Cardiac fibroblast (primary cell): Measurements from ENCODE around the gene CD80.

Experiments used
- DNase-seq, 2 donors: peaks; one replicate each; pipeline versions ENCODE4 v3.0.0 to v3.0.0-alpha.2; 2010; ENCODE audit warnings: low read depth in 2 of 2
- H3K4me3 ChIP-seq, 2 donors: replicated peaks in 1 of 2; 1 replicate in 1 of 2; 2 replicates in 1 of 2; pipeline ENCODE4 v1.5.1; 2011; ENCODE audit warnings: low read depth in 2 of 2, low read length in 2 of 2, mild to moderate bottlenecking in 2 of 2, moderate library complexity in 1 of 2
- CTCF ChIP-seq: IDR thresholded peaks from one replicate; pipeline ENCODE4 v1.5.1; 2011; ENCODE audit warnings: low read depth, mild to moderate bottlenecking, low read length, inconsistent platforms

CD80 gene

GRCh38 chr3:119550192-119550910 is 9.1 kb downstream of the CD80 start:
- no peak for DNase-seq
- H3K4me3 ChIP-seq: no peak overlapping the region
- no peak for TF ChIP-seq CTCF

GRCh38 chr3:119548341-119548740 is 11.1 kb downstream of the CD80 start:
- H3K4me3 ChIP-seq: no peak overlapping the region
- no peak for TF ChIP-seq CTCF
- peak in 1 of 2 donors; percentile 6 for DNase-seq

DNA sequence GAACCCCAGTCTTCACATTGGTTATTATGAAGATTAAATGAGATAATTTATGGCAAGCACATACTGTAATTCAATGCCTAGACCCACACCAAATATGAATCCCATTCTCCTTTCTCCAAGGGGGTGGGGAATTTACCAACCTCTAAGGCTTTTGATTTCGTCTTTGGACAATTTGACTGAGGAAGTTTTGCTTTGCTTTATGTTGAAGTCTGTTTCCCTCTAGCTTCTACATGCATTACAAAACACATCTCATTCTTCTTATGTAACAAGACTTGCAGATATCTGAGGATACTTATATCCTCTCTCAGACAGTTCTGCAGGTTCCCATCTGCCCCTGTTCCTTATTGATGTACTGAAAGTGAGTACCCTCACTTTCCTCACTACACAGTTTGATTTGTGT is 12.2 kb downstream of the CD80 start:
- TF ChIP-seq CTCF: no peak
- H3K4me3 ChIP-seq: no peak overlapping the region
- no peak for DNase-seq

DNA sequence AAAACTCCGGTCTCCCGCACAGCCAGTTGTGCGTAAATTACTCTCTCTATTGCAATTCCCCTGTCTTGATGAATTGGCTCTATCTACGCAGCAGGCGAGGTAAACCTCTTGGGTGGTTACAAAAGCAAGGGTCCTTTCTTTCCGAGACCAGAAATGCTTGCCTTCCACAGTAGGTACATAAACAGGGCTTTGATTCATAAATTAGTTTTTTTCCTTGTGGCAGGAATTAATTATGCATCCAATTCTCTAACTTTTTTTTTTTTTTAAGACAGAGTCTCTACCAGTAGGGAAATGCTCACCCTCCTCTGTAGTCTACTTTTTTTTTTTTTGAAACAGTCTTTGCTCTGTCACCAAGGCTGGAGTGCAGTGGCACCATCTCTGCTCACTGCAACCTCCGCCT is 16.3 kb downstream of the CD80 start:
- DNase-seq: no peak
- TF ChIP-seq CTCF: peak; percentile 0
- H3K4me3 ChIP-seq: no peak overlapping the region

GRCh38 chr3:119542168-119542767 is 17.1 kb downstream of the CD80 start:
- no peak overlapping the region for H3K4me3 ChIP-seq
- no peak for TF ChIP-seq CTCF
- no peak for DNase-seq

DNA sequence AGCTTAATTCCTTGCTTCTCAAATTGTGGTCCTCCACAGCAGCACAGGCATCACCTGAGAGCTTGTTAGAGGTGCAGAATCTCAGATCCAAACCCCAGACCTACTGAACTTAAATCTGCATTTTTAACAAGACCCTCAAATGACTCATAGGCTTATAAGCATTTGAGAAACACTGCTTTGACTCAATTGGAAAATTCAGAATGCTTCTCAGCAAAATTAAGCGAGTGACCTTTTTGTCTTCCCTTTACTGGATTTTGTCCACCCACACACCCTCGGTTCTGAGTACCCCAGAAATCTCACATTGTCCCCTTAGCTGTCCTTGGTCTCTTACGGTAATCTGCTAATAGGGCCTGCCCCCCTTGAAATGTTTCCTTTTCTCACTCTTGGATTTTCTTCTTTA is 17.9 kb downstream of the CD80 start:
- H3K4me3 ChIP-seq: no peak overlapping the region
- TF ChIP-seq CTCF: no peak
- no peak for DNase-seq

- DNase-seq: no peak
- H3K4me3 ChIP-seq: no peak overlapping the region
- no peak for TF ChIP-seq CTCF
These were observed 20.6 kb downstream of the CD80 start for GRCh38 chr3:119538772-119539171.
